GM19099 (cell line): ENCODE measurements around the gene HS3ST3A1.

Experiments
- POLR2A ChIP-seq: IDR thresholded peaks from 3 replicates; pipeline ENCODE4 v1.6.1; 2011; ENCODE audit warnings: low read depth; ENCODE audit not compliant: insufficient read length; ENCODE audit errors: extremely low read depth

Gene HS3ST3A1

GRCh38 chr17:13539421-13539820 lies 62.3 kb downstream of the HS3ST3A1 start:
- no peak for TF ChIP-seq POLR2A

- TF ChIP-seq POLR2A = no peak
These were observed 62.8 kb downstream of the HS3ST3A1 start for GRCh38 chr17:13538841-13539411.

- no peak for TF ChIP-seq POLR2A
These were observed 63.7 kb downstream of the HS3ST3A1 start for GRCh38 chr17:13537871-13538643.

DNA sequence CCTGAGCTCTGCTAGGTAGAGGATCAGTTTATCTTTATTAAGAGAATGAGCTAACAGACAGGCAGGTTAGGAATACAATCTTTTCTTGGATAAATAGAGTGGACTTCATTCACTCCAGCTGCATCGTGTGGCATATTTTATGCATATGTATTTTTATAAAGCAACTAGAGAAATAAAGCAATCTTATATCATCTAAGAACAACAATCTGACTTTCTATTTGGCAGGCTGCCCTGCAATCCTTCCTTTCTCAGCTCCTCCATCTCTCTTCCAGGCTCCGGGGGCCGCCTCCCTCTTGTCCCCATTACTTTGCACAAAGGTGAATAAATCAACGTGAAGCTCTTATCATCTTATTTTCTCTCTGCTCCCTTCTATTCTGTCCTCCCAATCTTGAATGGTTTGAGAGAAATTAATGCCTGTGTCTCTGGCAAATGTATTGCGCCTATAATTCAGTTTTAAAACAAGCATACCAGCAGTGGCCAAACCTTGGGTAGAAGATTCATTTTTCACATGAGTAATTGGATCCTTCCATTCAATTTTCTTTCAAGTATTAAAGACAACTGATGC lies 64.5 kb downstream of the HS3ST3A1 start:
- TF ChIP-seq POLR2A = no peak

DNA sequence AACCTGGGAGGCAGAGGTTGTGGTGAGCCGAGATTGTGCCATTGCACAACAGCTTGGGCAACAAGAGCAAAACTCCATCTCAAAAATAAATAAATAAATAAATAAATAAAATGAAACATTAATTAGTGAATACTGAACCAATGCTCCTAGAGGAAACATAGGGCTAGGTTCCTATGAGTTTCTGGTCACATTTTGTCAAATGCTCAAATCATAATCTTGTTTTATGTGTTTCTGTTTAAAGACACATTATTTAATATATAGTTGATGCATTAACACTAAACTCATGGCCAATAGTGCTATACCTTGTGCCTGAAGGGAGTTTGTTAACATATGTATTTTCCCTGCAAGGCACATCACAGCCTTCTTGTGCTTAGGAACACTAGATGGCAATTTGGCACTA lies 66.8 kb downstream of the HS3ST3A1 start:
- TF ChIP-seq POLR2A = no peak

GRCh38 chr17:13531721-13532120 lies 70.0 kb downstream of the HS3ST3A1 start:
- TF ChIP-seq POLR2A = no peak

GRCh38 chr17:13525876-13526275 lies 75.9 kb downstream of the HS3ST3A1 start:
- TF ChIP-seq POLR2A = no peak

- TF ChIP-seq POLR2A = no peak
These were observed 78.6 kb downstream of the HS3ST3A1 start for GRCh38 chr17:13523164-13523563.

GRCh38 chr17:13522749-13523148 lies 79.0 kb downstream of the HS3ST3A1 start:
- no peak for TF ChIP-seq POLR2A

DNA sequence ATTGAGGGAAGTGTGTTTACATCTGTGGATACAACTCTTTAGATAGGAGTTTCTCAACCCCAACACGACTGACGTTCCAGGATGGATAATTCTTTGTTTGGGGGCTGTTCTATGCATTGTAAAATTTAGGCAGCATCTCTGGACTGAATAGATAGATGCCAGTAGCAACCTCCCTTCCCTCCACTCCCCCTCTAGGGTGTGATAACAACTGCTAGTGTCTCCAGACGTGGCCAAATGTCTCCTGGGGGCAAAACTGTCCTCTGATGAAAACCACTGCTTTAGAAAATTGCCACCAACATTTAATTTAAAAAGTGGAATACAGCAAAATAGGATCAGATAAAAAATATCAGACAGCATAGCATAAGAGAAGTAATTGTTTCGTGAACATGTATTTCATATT lies 79.9 kb downstream of the HS3ST3A1 start:
- TF ChIP-seq POLR2A = no peak

DNA sequence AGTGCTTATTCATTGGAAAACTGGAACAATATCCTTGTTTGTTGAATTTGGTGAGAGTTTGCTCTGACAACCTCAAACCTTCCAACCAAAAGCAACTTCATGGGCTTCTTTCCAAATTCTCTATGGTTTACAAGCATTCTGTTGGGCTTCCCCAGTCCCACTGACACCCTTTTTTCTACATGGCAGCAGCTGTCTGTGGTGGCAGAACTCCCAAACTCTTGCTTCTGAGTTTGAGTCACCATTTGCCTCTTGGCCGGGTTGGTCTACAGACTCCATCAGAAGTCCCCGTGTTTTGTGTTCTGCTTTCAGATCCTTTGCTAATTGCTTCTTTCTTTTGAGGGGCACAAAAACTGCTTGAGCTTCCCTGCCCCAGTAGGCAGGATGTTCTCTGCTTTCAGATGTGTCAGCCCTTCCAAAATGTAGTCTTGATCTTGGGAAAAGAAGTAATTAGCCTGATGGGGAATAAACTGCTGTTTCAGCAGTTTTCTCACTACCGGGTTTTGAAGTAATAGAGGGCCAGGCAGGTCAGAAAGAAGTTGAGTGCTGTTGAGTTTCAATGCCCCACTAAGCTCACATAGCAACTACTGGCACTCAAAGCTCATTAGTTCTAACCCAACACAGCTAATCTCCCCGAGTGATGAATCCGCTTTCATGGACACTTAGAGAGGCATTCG lies 80.7 kb downstream of the HS3ST3A1 start:
- TF ChIP-seq POLR2A = no peak

DNA sequence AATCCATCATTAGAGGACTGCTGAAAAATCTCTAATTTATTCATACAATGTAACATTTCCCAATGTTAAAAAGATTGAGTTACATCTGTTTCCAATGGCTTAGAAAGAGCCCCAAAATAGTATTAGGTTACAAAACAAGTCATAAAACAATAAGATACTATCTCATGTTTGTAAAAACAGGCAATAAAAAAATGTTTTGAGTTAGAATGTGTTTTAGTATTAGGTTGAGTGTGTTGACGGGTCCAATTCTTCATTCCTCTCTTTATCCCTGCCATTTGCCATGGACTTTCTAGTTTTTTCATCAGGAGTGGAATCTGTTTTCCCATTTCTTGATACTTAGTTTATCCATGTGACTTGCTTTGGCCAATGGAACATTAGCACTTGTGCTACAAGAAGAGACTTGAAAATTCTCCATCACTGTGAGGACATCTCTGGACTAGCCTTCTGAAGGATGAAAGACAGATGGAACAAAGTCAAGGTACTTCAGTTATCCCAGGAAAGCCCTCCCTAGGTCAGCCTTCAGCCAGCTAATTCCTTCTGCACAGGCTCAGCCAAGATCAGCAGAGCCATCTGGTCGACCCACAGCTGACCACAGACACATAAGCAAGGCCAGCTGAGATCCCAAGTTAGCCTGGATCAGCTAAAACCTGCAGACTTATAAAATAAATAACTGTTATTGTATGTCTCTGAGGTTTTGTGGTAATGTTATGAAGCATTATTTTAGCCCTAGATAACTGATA lies 83.3 kb downstream of the HS3ST3A1 start:
- TF ChIP-seq POLR2A = no peak

- TF ChIP-seq POLR2A = no peak
These were observed 88.7 kb downstream of the HS3ST3A1 start for GRCh38 chr17:13513039-13513405.

DNA sequence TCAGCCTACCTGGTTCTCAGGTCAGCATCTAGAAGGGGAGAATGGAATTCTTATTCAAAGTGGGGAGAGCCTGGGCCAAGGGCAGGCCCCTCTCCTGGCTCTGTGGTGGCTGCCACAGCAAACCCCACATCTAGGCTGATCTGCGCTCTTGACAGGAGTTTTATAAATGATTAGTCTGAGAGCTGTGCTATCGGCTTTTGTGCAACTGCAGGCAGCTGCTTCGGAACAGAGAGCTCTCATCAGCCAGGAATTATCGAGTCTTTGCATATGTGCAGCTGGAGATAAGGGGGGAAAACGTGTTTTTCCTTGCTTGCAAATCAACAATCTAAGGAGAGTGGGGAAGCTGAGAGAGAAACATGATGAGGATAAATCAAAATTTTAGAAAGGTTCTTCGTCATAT lies 91.7 kb downstream of the HS3ST3A1 start:
- TF ChIP-seq POLR2A = no peak

GRCh38 chr17:13509527-13509926 lies 92.2 kb downstream of the HS3ST3A1 start:
- no peak for TF ChIP-seq POLR2A
